Psoas muscle (tissue), 8 donors: ENCODE data around the gene SMIM21. TPM values are rescaled to one million over a fixed set of nuclear protein-coding genes. Genes with fewer than 3 reads are reported as not detected.

Experiments used
- ATAC-seq, 4 donors: fragments of 200-7000 bp; cut with Tn5 transposase; one replicate each; pipeline ENCODE4 v1.9.1; 2020; ENCODE audit warnings: moderate library complexity in 3 of 4, mild to moderate bottlenecking in 2 of 4
- DNase-seq, 2 donors: peaks; one replicate each; pipeline ENCODE4 v3.0.0-alpha.2; 2020
- H3K27ac ChIP-seq: fragments of 200-600 bp; one replicate; pipeline ENCODE4 v1.8.0; 2022
- H3K27me3 ChIP-seq, 3 donors: fragments of 200-600 bp in 1 of 3; one replicate each; pipeline versions ENCODE4 v1.6.1 to v1.8.0; 2013 to 2022; ENCODE audit warnings: low read length in 2 of 3, mild to moderate bottlenecking in 2 of 3, moderate library complexity in 1 of 3; ENCODE audit not compliant: insufficient read depth in 3 of 3
- H3K36me3 ChIP-seq, 2 donors: fragments of 200-600 bp in 1 of 2; one replicate each; pipeline versions ENCODE4 v1.6.1 to v1.8.0; 2013 to 2022; ENCODE audit warnings: low read depth in 1 of 2, mild to moderate bottlenecking in 1 of 2, moderate library complexity in 1 of 2; ENCODE audit not compliant: insufficient read depth in 1 of 2
- H3K4me1 ChIP-seq: fragments of 200-600 bp; one replicate; pipeline ENCODE4 v1.8.0; 2022
- H3K4me3 ChIP-seq: fragments of 200-600 bp; one replicate; pipeline ENCODE4 v1.8.0; 2022; ENCODE audit warnings: mild to moderate bottlenecking
- H3K9me3 ChIP-seq: fragments of 200-600 bp; one replicate; pipeline ENCODE4 v1.8.0; 2022
- WGBS, 3 donors: extraction: QIAGEN DNeasy Blood & Tissue Kit; methylation state at CpG; one replicate each; pipeline versions ENCODE4 v1.1.6 to v1.1.7; 2013; 5-methylcytosine and 5-hydroxymethylcytosine counted together
- intact Hi-C, 2 donors: fragments of 100-400 bp; cut with DNase I; formaldehyde crosslinking; loops; one replicate each; pipeline versions ENCODE4 v1.11.0 to v1.14.2; 2022
- polyA plus RNA-seq, 3 donors: library from polyadenylated mRNA; stranded (reverse); fragments of 200-250 nt; gene quantifications; one replicate each; pipeline ENCODE4 v1.2.3, GENCODE V29; 2013
- total RNA-seq, 4 donors: library from RNA; stranded (reverse); fragmentation: NEBNext Ultra II Directional in 2 of 4; extraction: Animal tissue kit (Norgen Biotek cat#: 25700) in 2 of 4; gene quantifications; one replicate each; pipeline versions ENCODE4 v1.2.1 to v1.2.4, GENCODE V29; 2021 to 2023
- TF ChIP-seq, protein P1 (sequence below): fragments of 200-600 bp; IDR thresholded peaks from one replicate; pipeline ENCODE4 v1.8.0; 2022; ENCODE audit warnings: antibody characterized with exemption
- donor health status: healthy with polysubstance abuse.
- donor health status: DM: no; HTN: no; CAD: no; lungs with moderate emphysema.
- donor health status: Bipolar disorder and iron deficiency.
- donor health status: healthy.
- donor health status: DM: yes; HTN: yes; CAD: no.
- donor health status: DM: no; HTN: no; CAD: no.
- donor health status: DM: no; HTN: no; CAD: no.
- donor health status: DM: yes; HTN: yes; CAD: no.

The SMIM21 gene
- total and polyA plus RNA-seq, 7 donors: not detected

DNA sequence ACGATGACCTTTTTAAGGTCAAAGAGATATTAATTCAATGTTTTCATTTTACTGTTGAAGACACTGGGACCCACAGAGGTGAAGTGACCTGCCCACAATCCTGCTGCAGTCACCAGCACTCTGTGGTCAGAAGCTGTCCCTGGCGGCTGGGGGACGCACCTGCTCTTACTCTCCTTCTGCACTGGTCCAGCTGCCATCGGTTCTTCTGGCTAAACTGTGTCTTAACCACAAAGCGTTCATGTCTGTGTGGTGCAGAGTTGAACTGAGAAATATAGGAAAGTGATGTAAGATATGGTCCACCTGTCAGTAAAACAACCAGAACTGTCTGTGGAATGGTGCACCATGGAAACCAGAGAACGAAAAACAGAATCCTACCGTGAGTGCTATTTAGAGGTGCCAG, 44.9 kb upstream of the SMIM21 start:
- no peaks in the 10 kb centered on the region for H3K27me3 ChIP-seq
- 66 to 71% (median 70%) methylated on average over 7 of the region's 7 CpGs for WGBS, 3 donors
- no peaks in the 10 kb centered on the region for H3K9me3 ChIP-seq
- TF ChIP-seq, protein P1, sequence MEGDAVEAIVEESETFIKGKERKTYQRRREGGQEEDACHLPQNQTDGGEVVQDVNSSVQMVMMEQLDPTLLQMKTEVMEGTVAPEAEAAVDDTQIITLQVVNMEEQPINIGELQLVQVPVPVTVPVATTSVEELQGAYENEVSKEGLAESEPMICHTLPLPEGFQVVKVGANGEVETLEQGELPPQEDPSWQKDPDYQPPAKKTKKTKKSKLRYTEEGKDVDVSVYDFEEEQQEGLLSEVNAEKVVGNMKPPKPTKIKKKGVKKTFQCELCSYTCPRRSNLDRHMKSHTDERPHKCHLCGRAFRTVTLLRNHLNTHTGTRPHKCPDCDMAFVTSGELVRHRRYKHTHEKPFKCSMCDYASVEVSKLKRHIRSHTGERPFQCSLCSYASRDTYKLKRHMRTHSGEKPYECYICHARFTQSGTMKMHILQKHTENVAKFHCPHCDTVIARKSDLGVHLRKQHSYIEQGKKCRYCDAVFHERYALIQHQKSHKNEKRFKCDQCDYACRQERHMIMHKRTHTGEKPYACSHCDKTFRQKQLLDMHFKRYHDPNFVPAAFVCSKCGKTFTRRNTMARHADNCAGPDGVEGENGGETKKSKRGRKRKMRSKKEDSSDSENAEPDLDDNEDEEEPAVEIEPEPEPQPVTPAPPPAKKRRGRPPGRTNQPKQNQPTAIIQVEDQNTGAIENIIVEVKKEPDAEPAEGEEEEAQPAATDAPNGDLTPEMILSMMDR: no peak
- intact Hi-C loops: loop anchor here in 1 of 2 donors (10.0 kb wide), 2 partner anchors 228 to 308 kb away; no protein-coding TSS in a partner anchor
- ATAC-seq (no peak), DNase-seq (no peak)
- H3K4me3 ChIP-seq: no peak overlapping the region
- H3K36me3 ChIP-seq: no peaks in the 10 kb centered on the region
- no peaks in the 10 kb centered on the region for H3K4me1 ChIP-seq
- no peak overlapping the region for H3K27ac ChIP-seq

DNA sequence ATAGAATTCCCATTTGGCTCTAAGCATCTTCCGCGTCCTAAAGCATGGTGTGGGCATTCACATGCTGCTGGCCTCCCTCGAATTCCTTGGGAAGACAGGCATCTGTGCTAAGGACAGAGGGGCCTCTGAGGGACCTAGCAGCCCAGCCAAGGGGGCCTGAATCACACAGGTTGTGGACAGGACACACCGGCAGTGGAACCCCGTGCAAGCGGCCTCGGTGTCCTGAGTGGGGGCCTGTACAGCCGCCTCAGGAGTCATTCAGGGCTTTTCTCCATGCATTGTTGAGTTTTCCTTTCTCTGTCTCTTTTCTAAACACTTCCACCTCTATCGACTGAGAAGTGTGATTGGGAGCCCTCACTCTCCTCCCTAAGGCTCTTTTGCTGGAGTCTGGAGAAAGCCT, 44.3 kb upstream of the SMIM21 start:
- Histone ChIP-seq H3K27me3 (no peaks in the 10 kb centered on the region), H3K36me3 (no peaks in the 10 kb centered on the region), H3K27ac (no peak overlapping the region), H3K4me1 (no peaks in the 10 kb centered on the region), H3K4me3 (no peak overlapping the region), H3K9me3 (no peaks in the 10 kb centered on the region)
- intact Hi-C loops: loop anchor here in 1 of 2 donors (10.0 kb wide), 2 partner anchors 227 to 307 kb away; no protein-coding TSS in a partner anchor
- TF ChIP-seq, protein P1: no peak
- DNase-seq (no peak), ATAC-seq (no peak)
- 79 to 95% (median 85%) methylated on average over 9 of the region's 9 CpGs for WGBS, 3 donors

DNA sequence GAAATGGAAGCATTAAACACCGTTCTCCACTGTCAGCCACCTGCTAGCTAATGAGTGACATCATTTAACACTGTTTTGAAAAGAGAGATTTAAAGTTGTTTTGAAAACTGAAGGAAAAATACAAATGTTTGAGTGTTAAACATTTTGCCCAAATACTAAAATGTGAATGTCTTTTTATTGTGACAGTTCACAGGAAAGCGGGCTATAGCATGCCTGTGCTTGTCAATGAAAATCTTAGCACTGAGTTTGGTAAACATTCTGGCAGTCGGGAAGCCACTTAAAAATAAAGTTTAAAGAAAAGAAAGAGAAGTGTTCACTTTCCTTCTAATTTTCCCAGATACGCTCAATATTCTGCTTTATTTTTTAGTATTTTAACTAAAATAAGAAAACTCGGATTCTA, 40.3 kb upstream of the SMIM21 start:
- H3K4me1 ChIP-seq: no peaks in the 10 kb centered on the region
- no peak overlapping the region for H3K4me3 ChIP-seq
- 81 to 87% (median 84%) methylated on average over 5 of the region's 5 CpGs for WGBS, 3 donors
- intact Hi-C loops: no loop called here
- H3K27me3 ChIP-seq: no peaks in the 10 kb centered on the region
- H3K27ac ChIP-seq: no peak overlapping the region
- no peak for ATAC-seq
- H3K9me3 ChIP-seq: no peaks in the 10 kb centered on the region
- no peak for DNase-seq
- H3K36me3 ChIP-seq: no peaks in the 10 kb centered on the region
- TF ChIP-seq, protein P1: no peak

DNA sequence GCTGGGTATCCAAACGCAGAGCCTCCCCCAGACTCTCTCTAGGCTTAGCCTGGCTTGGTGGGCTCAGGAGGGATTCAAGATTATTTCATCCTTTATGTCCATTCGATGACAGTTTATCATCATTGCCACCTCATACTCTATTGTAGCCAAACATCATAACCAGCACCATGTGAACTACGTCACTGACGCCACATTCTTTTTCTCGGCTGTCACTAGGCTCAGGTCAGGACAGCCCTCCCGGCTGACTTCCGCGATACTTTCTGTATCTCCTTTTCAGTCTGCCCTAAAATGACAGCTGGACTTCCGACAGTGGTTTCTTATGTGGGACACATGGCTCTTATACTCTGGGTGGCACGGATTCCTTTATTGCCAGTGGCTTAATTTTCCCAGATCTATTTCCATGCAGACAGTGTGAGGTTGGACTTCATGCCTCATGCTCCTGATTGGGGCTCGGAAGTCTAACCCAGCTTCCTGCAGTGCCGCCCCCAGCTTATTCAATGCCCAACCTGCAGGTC, 39.8 kb upstream of the SMIM21 start:
- TF ChIP-seq, protein P1: no peak
- WGBS, 3 donors: 66 to 73% (median 73%) methylated on average over 12 of the region's 12 CpGs
- Histone ChIP-seq H3K27ac (no peak overlapping the region), H3K4me3 (no peak overlapping the region), H3K9me3 (no peaks in the 10 kb centered on the region), H3K27me3 (no peaks in the 10 kb centered on the region), H3K36me3 (no peaks in the 10 kb centered on the region), H3K4me1 (no peaks in the 10 kb centered on the region)
- DNase-seq: no peak
- ATAC-seq: no peak
- intact Hi-C loops: no loop called here

DNA sequence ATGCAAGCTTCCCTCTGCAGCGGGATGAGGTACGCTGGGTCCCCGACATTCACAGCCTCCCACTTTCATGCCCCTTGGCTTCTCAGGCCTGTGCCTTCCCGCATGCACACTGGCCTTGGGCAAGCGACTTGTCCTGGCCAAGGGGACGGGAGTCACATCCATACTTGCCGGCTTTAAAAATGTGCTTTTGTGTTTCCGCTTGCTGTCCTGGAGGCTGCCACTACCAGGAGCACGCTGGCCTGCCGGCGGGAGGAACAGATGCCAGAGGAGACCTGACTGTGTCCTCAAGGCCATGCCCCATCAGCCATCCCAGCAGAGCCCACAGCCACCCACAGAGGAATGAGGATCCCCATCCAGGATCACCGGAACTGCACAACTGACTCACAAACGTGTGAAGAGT, 36.9 kb upstream of the SMIM21 start:
- ATAC-seq: no peak
- WGBS, 3 donors: 92 to 96% (median 94%) methylated on average over 13 of the region's 13 CpGs

More for the DNA sequence above, 36.9 kb upstream of the SMIM21 start:
- Histone ChIP-seq H3K4me1 (no peaks in the 10 kb centered on the region), H3K9me3 (no peaks in the 10 kb centered on the region), H3K4me3 (no peak overlapping the region), H3K36me3 (no peaks in the 10 kb centered on the region), H3K27ac (no peak overlapping the region), H3K27me3 (no peaks in the 10 kb centered on the region)
- no peak for DNase-seq
- TF ChIP-seq, protein P1: no peak
- intact Hi-C loops: no loop called here
